HEK293T (cell line): ENCODE data around the gene IGF1.

Experiments used
- CTCF ChIA-PET: fragments of 350-600 bp; formaldehyde crosslinking; extraction: SDS; loops from one replicate; lab custom pipeline; 2021; ENCODE audit warnings: antibody characterized with exemption, inconsistent platforms; lab: Yijun Ruan, JAX
- POLR2A ChIA-PET: fragments of 350-600 bp; formaldehyde crosslinking; extraction: SDS; loops from one replicate; lab custom pipeline; 2020; ENCODE audit warnings: antibody characterized with exemption, inconsistent platforms; lab: Yijun Ruan, JAX
- DNase-seq: peaks from one replicate; pipeline ENCODE4 v3.0.0; 2012; ENCODE audit warnings: mixed read lengths; ENCODE audit errors: extremely low spot score
- ARNT ChIP-seq: fragments of 450-650 bp; IDR thresholded peaks from 2 replicates; pipeline ENCODE4 v1.6.1; 2017; ENCODE audit warnings: mild to moderate bottlenecking
- BHLHE40 ChIP-seq: fragments of 450-650 bp; IDR thresholded peaks from 2 replicates; pipeline ENCODE4 v1.6.1; 2016; ENCODE audit warnings: mild to moderate bottlenecking, moderate library complexity, borderline replicate concordance
- CTBP1 ChIP-seq: fragments of 450-650 bp; IDR thresholded peaks from 2 replicates; pipeline ENCODE4 v1.6.1; 2016; ENCODE audit warnings: borderline replicate concordance
- ELF4 ChIP-seq: fragments of 450-650 bp; IDR thresholded peaks from 2 replicates; pipeline ENCODE4 v1.6.1; 2017; ENCODE audit warnings: antibody characterized with exemption
- FOXA1 ChIP-seq: fragments of 450-650 bp; IDR thresholded peaks from 2 replicates; pipeline ENCODE4 v1.6.1; 2016; ENCODE audit warnings: mild to moderate bottlenecking
- FOXK2 ChIP-seq: fragments of 450-650 bp; IDR thresholded peaks from 2 replicates; pipeline ENCODE4 v1.6.1; 2016; ENCODE audit warnings: mild to moderate bottlenecking
- FOXM1 ChIP-seq: fragments of 450-650 bp; IDR thresholded peaks from 2 replicates; pipeline ENCODE4 v1.6.1; 2017; ENCODE audit warnings: mild to moderate bottlenecking, borderline replicate concordance
- HDGF ChIP-seq: fragments of 450-650 bp; IDR thresholded peaks from 2 replicates; pipeline ENCODE4 v1.6.1; 2017; ENCODE audit warnings: antibody characterized with exemption, borderline replicate concordance
- L3MBTL2 ChIP-seq: fragments of 450-650 bp; conservative IDR thresholded peaks from 2 replicates; pipeline ENCODE4 v1.6.1; 2016; ENCODE audit warnings: mild to moderate bottlenecking
- LEF1 ChIP-seq: fragments of 450-650 bp; IDR thresholded peaks from 2 replicates; pipeline ENCODE4 v1.6.1; 2017; ENCODE audit warnings: mild to moderate bottlenecking, borderline replicate concordance
- NFRKB ChIP-seq: fragments of 450-650 bp; IDR thresholded peaks from 2 replicates; pipeline ENCODE4 v1.6.1; 2016; ENCODE audit warnings: mild to moderate bottlenecking, moderate library complexity
- SP1 ChIP-seq: fragments of 450-650 bp; IDR thresholded peaks from 2 replicates; pipeline ENCODE4 v1.6.1; 2017
- SUZ12 ChIP-seq: fragments of 450-650 bp; IDR thresholded peaks from 2 replicates; pipeline ENCODE4 v1.6.1; 2016; ENCODE audit warnings: mild to moderate bottlenecking
- TARDBP ChIP-seq: fragments of 450-650 bp; IDR thresholded peaks from 2 replicates; pipeline ENCODE4 v1.6.1; 2016
- ZNF384 ChIP-seq: fragments of 450-650 bp; IDR thresholded peaks from 2 replicates; pipeline ENCODE4 v1.6.1; 2016
- TF ChIP-seq, protein P1 (sequence below): fragments of 450-650 bp; IDR thresholded peaks from 2 replicates; pipeline ENCODE4 v1.6.1; 2016

The IGF1 gene

GRCh38 chr12:102480406-102480805 is at the start of gene IGF1:
TSS of gene IGF1 (minus strand) at chr12:102480563. CDS start at chr12:102480381, 182 bp downstream.
- ChIA-PET CTCF (no interaction called here), POLR2A (no interaction called here)
- DNase-seq = no peak
- TF ChIP-seq CTBP1 = no peak
- TF ChIP-seq ARNT = no peak
- TF ChIP-seq BHLHE40 = no peak
- TF ChIP-seq L3MBTL2 = no peak
- TF ChIP-seq NFRKB = no peak
- TF ChIP-seq TARDBP = no peak
- TF ChIP-seq LEF1 = no peak
- no peak for TF ChIP-seq HDGF
- no peak for TF ChIP-seq FOXA1

- DNase-seq = no peak
- POLR2A ChIA-PET = no interaction called here
- CTCF ChIA-PET = no interaction called here
- TF ChIP-seq, protein P1, sequence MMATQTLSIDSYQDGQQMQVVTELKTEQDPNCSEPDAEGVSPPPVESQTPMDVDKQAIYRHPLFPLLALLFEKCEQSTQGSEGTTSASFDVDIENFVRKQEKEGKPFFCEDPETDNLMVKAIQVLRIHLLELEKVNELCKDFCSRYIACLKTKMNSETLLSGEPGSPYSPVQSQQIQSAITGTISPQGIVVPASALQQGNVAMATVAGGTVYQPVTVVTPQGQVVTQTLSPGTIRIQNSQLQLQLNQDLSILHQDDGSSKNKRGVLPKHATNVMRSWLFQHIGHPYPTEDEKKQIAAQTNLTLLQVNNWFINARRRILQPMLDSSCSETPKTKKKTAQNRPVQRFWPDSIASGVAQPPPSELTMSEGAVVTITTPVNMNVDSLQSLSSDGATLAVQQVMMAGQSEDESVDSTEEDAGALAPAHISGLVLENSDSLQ = no peak
- no peak for TF ChIP-seq ARNT
- no peak for TF ChIP-seq FOXM1
- TF ChIP-seq LEF1 = no peak
- no peak for TF ChIP-seq HDGF
- no peak for TF ChIP-seq FOXA1
- TF ChIP-seq ZNF384 = no peak
- TF ChIP-seq FOXK2 = no peak
- no peak for TF ChIP-seq CTBP1
- no peak for TF ChIP-seq L3MBTL2
- no peak for TF ChIP-seq SUZ12
Observed at GRCh38 chr12:102528111-102528510, 47.7 kb upstream of the IGF1 start.

DNA sequence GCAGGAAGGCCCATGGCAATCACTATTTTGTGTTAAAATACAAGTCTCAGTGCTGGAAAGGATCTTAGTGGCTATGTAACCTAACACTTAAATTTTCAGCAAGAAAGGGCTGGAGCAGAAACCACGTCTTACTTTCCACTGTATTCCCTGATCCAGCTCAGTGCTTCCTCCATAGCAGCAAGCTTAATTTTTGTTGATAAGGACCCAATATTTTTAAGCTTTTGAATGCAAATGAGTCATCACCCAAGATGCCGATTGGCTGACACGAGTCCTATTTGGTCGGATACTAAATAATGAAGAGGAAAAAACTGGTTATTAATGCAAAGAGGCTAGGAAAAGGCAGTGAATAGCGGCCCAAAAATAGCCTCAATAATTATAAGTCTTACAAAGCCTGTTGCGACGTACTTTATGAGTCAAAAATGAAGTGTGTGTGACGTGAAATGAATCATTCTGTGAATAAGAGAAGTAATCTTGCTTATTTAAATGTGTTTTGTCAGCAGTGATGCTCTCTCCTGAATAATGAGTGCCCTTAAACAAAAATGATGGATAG is 46.9 kb upstream of the IGF1 start:
- no peak for DNase-seq
- CTCF ChIA-PET = no interaction called here
- POLR2A ChIA-PET = no interaction called here
- no peak for TF ChIP-seq L3MBTL2
- TF ChIP-seq FOXA1 = no peak
- TF ChIP-seq TARDBP = no peak
- TF ChIP-seq HDGF = no peak
- TF ChIP-seq FOXK2 = no peak

DNA sequence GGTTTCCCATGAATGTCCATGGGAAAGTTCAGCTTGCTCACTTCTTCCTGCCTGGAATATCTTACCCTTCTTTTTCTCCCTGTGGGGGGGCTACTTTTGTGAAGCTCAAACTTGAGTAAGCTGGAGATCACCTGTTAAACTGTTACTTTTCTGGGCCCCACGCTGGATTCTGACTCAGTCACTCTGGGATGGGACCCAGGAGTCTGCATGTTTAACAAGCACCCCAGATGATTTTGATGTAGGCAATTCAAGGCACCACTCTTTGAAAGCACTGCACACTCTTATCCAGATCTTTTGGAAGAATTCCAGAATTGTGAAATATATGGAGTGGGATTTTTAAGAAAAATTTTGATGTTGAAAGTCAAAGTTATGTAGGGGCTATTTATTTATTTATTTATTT is 46.3 kb upstream of the IGF1 start:
- ChIA-PET POLR2A (no interaction called here), CTCF (no interaction called here)
- no peak for DNase-seq
- no peak for TF ChIP-seq FOXA1
- no peak for TF ChIP-seq ARNT
- no peak for TF ChIP-seq ELF4
- no peak for TF ChIP-seq FOXM1
- no peak for TF ChIP-seq SP1
- no peak for TF ChIP-seq L3MBTL2
- TF ChIP-seq HDGF = no peak
- TF ChIP-seq ZNF384 = no peak
- no peak for TF ChIP-seq LEF1
- TF ChIP-seq NFRKB = no peak
- TF ChIP-seq FOXK2 = no peak
- no peak for TF ChIP-seq BHLHE40
- TF ChIP-seq TARDBP = no peak
- TF ChIP-seq, protein P1 = no peak
- TF ChIP-seq CTBP1 = no peak

DNA sequence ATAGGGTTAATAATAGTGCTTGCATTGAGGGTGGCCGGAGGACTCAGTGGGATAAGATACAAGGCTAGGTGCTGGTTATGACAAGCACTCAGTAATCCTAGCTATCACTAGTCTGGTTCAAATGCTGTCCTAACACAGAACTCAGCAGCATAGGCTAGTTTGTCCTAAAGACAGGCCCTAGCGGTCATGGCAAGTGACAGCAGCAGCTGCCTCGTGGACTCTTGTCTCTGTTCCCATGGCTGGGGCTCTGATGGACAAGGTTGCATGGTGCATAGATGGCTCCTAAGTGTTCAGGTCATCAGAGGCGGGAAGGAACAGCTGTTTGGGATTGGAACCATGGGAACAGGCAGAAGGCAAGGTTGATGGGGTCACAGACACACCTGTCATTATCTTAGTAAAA is 42.4 kb upstream of the IGF1 start:
- CTCF ChIA-PET = interaction anchor here (0.9 kb wide), 1 partner anchor 1680 kb away, joined by 3 read pairs; no protein-coding TSS in a partner anchor
- TF ChIP-seq FOXK2 (no peak), BHLHE40 (no peak), ARNT (no peak), ZNF384 (no peak), LEF1 (no peak), L3MBTL2 (no peak), CTBP1 (no peak), ELF4 (no peak), TARDBP (no peak), FOXA1 (no peak), SUZ12 (no peak), HDGF (no peak), FOXM1 (no peak), NFRKB (no peak), SP1 (no peak)
- TF ChIP-seq, protein P1 = no peak
- DNase-seq = peak; percentile 21
- POLR2A ChIA-PET = no interaction called here

GRCh38 chr12:102521662-102522277 is 41.4 kb upstream of the IGF1 start:
- CTCF ChIA-PET = no interaction called here
- DNase-seq = no peak
- POLR2A ChIA-PET = no interaction called here
- TF ChIP-seq SUZ12 (no peak), L3MBTL2 (no peak), LEF1 (no peak), ZNF384 (no peak), HDGF (no peak), ELF4 (no peak), FOXK2 (no peak), BHLHE40 (no peak), ARNT (no peak), FOXM1 (no peak), CTBP1 (no peak), SP1 (no peak), FOXA1 (no peak), NFRKB (no peak), TARDBP (no peak)
- TF ChIP-seq, protein P1 = no peak
